LNCaP clone FGC (cell line): Measurements from ENCODE around the gene SRPRB.

Experiments used
- DNase-seq: peaks from one replicate; pipeline ENCODE4 v3.0.0-alpha.2; 2011; ENCODE audit warnings: low read depth
- H3K4me3 ChIP-seq: 2 replicates; pipeline ENCODE4 v1.5.1; 2011; ENCODE audit warnings: mild to moderate bottlenecking, low read depth, low read length, control low read depth
- TF ChIP-seq, protein P1 (sequence below): IDR thresholded peaks from 2 replicates; pipeline ENCODE4 v1.5.1; 2012; ENCODE audit warnings: mild to moderate bottlenecking; ENCODE audit not compliant: control insufficient read depth, insufficient read depth; ENCODE audit errors: extremely low read depth

The SRPRB gene

DNA sequence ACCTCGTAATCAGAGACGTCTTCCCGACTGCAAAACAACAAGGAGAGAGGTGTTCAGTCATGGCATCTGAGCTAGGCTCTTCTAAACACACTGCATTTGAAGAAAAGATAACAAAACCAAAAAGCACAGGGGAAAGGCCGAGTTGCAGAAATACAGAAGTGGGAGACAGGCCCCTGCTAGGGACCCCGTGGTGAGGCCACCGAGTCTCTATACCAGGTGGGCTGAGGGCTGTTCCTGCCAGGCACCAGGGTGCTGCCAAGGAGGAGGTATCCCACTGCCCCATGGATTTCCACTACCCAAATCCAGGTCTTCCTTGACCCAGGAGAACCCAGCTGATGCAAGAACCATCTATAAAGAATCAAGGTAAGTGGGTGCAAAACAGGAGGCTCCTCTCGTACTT lies 59.0 kb downstream of the SRPRB start:
- no peak for DNase-seq
- H3K4me3 ChIP-seq: no peak overlapping the region
- TF ChIP-seq, protein P1, sequence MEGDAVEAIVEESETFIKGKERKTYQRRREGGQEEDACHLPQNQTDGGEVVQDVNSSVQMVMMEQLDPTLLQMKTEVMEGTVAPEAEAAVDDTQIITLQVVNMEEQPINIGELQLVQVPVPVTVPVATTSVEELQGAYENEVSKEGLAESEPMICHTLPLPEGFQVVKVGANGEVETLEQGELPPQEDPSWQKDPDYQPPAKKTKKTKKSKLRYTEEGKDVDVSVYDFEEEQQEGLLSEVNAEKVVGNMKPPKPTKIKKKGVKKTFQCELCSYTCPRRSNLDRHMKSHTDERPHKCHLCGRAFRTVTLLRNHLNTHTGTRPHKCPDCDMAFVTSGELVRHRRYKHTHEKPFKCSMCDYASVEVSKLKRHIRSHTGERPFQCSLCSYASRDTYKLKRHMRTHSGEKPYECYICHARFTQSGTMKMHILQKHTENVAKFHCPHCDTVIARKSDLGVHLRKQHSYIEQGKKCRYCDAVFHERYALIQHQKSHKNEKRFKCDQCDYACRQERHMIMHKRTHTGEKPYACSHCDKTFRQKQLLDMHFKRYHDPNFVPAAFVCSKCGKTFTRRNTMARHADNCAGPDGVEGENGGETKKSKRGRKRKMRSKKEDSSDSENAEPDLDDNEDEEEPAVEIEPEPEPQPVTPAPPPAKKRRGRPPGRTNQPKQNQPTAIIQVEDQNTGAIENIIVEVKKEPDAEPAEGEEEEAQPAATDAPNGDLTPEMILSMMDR: no peak

DNA sequence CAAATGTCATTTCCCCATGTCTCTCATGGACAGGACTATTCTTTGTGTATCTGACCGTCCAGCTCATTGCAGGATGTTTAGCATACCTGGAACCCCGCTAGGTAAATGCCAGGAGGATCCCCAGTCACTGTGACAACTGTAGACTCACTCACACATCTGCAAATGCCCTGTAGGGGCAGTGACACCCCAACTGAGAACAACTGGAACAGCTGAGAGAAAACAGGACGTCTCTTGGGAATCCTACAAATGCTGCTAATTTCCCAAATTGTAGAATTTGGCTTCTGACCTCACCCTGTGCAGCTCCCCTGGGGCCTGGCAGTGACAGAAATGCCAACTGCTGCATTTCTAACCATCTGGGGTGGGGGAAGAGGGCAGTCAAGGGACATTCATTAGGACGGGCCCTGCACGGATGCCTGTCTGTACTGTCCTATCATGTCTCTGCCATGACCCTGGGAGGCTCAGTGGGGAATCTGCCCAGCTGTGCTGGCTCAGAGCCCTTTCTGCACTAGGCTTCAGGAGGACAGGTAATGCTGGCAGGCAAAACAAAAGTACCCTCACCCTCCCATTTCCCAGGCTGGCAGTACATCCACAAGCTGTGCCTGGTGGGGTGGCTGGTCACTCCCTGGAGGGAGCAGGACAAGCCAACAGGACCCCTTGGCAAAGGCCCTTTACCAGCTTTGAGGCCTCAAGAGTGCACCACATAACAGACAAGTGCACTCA lies 59.7 kb downstream of the SRPRB start:
- TF ChIP-seq, protein P1: no peak
- no peak for DNase-seq
- no peak overlapping the region for H3K4me3 ChIP-seq

DNA sequence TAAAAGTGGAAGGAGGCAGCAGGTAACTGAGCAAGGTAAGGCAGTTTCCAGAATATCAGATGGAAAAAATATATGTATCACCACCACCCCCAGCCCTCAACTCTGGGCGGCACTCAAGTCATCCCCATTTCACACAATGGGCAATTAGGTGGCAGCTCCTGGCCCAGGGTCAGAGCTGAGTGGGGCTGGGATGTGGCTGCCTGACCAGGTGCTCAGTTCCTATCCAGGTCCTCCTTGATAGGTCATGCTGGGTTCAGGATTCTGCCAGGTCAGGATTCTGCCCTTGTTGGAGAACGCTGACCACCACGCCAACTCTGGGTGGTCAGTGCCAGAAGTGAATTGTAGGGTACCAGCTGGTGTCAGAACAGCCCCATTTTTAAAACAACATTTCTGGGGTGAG lies 60.5 kb downstream of the SRPRB start:
- H3K4me3 ChIP-seq: no peak overlapping the region
- DNase-seq: no peak
- TF ChIP-seq, protein P1: no peak

DNA sequence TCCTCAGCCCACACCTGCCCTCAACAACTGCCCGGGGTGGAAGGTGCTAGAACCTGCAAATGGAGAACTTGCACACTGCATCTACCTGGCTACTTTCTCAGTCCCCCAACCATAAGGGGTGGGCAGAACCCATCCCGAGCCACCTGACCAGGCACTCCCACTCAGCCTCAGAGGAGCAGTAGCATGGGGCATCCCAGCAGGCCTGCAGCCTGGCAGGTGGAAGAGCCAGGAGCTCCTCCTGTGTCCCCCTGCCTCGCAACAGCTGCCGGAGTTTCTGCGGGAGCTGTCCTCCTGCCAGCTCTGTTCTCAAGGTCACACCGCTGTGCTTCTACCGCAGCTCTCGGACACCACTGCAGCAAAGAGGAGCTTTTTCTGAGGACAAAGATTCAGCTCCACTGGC lies 62.6 kb downstream of the SRPRB start:
- no peak overlapping the region for H3K4me3 ChIP-seq
- TF ChIP-seq, protein P1: no peak
- no peak for DNase-seq

DNA sequence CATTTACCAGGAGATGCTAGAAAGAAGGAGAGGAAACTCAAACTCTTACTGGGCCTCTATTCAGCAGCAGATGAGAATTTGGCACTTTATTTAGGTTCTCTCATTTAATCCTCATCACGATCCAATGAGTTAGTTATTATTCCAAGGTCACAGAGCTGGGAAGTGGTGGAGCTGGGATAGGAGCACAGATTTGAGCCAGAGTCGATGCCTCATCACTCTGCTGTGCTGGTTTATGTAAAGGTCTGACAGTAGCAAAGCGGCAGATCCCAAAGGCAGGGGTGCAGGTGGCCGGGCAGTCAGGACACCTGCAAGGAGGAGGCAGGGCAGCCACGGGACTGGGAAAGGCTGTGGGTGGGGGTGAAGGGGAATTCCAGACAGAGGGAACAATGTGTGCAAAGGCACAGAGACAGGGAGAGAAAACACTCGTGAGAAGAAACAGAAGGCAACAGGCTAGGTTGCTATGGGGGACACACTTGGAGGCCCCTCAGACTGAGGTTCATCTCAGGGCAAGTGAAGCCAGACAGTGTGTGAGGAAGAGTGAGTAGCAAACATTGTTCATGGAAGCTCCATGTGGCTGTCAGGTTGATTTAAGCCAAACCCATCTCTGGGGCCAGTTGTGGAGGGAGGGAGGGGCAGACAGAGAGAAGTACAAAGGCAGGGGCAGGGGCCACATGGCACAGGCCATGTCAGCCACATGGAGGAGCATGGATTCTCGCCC lies 63.3 kb downstream of the SRPRB start:
- TF ChIP-seq, protein P1: no peak
- no peak for DNase-seq

DNA sequence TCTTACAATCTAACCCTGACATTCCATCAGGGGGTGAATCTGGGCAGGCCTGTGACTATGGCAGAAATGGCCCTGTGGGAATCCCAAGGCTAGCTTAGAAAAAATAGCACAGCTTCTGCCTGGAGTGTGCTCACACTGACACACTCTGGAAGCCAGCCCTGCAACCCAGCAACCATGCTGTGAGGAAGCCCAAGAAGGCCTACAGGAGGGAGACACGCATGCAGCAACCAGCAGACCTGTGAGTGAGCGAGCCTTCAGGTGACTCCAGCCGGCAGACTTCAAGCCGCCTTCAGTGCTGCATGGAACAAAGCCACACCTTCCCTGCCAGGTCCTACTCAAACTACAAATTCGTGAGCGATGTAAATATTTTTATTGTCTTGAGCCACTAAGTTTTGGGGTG lies 64.0 kb downstream of the SRPRB start:
- TF ChIP-seq, protein P1: no peak
- DNase-seq: no peak
- no peak overlapping the region for H3K4me3 ChIP-seq

More for the DNA sequence above, 63.3 kb downstream of the SRPRB start:
- no peak overlapping the region for H3K4me3 ChIP-seq
